ENCODE results near the gene RGPD5. TPM values are rescaled to one million over a fixed set of nuclear protein-coding genes. Genes with fewer than 3 reads are reported as not detected.
"Not testable (repeated sequence)": the region's sequence is repeated elsewhere in the genome, so short reads cannot be mapped to it uniquely, and the experiment has no call there.

Gene RGPD5
- total RNA-seq: 10 to 100 TPM; 36.7 to 43.1 TPM

DNA sequence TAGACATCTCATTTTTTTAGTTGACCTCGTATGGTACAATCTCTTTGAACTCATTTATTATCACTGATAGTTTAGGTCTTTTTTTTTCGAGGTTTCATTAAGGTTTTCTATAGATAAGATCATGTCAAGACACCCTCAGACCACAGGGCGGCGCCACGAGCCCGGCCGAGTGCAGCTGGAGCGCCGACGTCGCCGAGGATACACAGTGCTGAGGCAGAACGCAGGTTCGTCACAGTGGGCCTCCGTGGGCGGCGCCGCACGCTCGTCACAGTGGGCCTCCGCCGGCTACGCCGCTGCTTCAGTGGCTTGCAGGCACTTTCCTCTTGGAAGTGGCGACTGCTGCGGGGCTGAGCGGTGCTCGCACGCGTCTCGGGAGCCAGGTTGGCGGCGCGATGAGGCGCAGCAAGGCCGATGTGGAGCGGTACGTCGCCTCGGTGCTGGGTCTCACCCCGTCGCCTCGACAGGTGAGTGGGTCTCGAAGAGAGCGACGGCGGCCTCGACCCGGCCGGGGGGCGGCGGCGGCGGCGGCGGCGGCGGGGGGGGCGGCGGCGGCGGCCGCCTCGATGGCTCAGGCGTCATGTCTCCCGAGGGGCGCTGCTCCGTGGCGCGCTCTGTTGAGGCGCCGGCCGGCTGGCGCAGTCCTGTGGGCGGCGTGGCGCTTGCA lies at the start of gene RGPD5:
Gene RGPD5 (plus strand): TSS at position 232 of the 664 bp plus-strand sequence. CDS start 161 bp downstream, at position 393.
- POLR2A ChIA-PET, DNase-seq, H3K4me3 Mint-ChIP-seq: not testable (repeated sequence)

DNA sequence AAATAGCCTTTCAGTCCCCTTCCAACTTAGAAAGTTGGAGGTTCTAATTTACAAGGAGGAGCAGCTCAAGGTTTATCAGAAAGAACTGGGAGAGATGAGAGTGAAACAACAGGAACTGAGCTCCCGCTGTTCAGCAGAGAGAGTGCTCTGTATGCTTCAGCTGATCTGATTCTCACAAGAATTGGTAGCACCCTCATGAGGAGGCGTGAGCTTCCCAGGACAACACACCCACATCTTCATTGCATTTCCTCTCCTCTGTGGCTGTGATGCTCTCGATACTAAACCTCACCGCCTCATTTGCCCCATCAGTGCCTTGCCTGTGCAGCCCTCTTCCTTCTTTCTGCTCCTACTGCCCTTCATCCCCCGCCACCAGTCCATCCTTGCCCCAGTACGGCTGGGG lies 42.5 kb upstream of the RGPD5 start:
- not testable (repeated sequence) for DNase-seq

More for the DNA sequence above, at the start of gene RGPD5:
- peak; percentile 100 for ATAC-seq (ENCODE audit: low read depth)
- not testable (repeated sequence) for H3K4me1 Mint-ChIP-seq, H3K9me3 Mint-ChIP-seq, H3K27ac Mint-ChIP-seq, H3K27me3 Mint-ChIP-seq, H3K36me3 Mint-ChIP-seq

DNA sequence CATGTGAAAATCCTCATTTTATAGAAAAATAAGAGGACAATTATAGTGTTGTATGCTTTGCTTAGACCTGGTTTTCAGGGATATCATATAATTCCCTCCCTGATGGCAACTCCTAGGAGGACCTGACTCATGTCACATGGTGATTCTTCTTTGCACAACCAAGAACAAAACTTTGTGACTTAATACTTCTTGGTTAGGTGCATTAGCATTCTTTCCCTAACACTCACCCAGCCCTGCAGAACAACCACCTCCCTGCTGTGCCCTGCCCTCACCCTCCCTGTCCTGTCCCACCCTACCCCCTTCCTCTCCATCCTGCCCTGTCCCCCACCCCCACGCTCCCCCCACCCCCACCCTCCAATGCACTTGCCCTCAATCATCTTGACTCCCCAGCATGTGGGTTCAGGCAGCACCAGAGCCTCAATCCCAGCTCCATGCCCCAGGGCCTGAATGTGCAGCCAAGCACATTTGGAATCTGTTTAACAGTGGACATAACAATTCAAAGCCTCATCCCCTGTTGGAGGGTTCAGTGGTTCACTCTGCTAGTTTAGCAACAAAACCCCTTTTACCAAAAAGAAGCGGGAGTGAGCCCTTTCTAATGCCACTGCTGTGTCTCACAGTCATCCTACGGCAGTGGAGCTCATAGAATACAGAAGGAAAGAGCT lies 36.8 kb upstream of the RGPD5 start:
- H3K4me1 Mint-ChIP-seq; H3K27ac Mint-ChIP-seq; H3K36me3 Mint-ChIP-seq; H3K4me3 Mint-ChIP-seq; ATAC-seq (ENCODE audit: low read depth); POLR2A ChIA-PET; H3K27me3 Mint-ChIP-seq; H3K9me3 Mint-ChIP-seq; DNase-seq: not testable (repeated sequence)

More for the DNA sequence above, 42.5 kb upstream of the RGPD5 start:
- H3K9me3 Mint-ChIP-seq; POLR2A ChIA-PET; H3K27me3 Mint-ChIP-seq; ATAC-seq (ENCODE audit: low read depth); H3K4me1 Mint-ChIP-seq; H3K27ac Mint-ChIP-seq; H3K36me3 Mint-ChIP-seq; H3K4me3 Mint-ChIP-seq: not testable (repeated sequence)

DNA sequence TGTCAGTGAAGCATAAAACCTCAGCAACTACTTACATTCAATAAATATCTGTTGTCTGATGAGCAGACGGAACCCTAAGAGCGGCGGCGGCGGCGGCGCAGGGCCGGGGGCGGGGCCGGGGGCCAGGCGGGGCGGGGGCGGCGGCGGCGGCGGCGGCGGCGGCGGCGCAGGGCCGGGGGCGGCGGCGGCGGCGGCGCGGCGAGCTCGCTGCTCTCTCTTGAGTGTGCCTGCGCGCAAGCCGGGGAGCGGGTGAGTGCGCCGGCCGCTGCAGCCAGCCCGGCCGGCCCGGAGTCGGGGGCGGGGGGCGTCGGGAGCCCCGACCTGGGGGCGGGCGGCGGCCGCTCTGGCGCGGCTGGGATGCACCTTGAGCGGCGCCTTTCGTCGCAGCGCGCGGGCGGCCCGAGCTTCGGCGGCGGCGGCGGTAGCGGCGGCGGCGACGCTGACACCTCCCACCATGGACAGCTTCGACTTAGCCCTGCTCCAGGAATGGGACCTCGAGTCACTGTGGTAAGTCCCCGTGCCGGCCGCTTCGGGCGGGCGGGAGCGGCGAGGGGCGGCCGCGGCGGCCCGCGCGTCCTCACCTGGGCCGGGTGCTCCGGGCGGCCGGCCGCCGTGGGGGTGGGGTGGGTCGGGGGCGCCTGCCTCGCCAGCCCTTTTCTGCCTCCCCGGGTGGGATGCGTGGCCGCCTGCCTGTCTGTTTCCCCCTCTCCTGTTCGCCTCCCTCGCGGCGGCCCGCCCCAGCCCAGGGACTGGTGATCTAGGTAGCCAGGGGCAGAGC lies 33.7 kb upstream of the RGPD5 start:
- DNase-seq, H3K4me1 Mint-ChIP-seq, H3K4me3 Mint-ChIP-seq, H3K36me3 Mint-ChIP-seq, H3K27me3 Mint-ChIP-seq, H3K27ac Mint-ChIP-seq, POLR2A ChIA-PET, H3K9me3 Mint-ChIP-seq: not testable (repeated sequence)
- peak; percentile 61 for ATAC-seq (ENCODE audit: low read depth)

DNA sequence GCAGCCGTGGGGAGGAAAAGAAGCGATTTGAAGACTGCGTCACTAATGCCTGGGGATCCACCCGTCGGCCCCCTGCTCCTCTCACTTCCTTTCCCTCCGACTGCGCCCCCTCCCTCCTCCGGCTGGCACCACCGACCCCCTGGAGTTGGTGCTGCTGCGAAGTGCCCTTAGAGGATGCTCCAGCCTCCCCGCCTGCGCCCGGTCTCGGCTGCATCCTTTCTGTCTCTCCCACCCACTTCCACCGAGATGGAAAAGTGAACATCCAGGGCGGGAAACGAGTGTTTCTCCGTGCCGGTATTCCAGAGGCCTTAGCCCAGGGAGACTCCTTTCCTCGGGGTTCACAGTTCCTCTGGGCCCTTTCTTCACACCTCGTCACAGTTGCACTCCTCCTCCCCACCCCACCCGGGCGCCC lies 33.1 kb upstream of the RGPD5 start:
- ATAC-seq (ENCODE audit: low read depth); H3K36me3 Mint-ChIP-seq; H3K4me1 Mint-ChIP-seq; H3K27ac Mint-ChIP-seq; H3K4me3 Mint-ChIP-seq; H3K27me3 Mint-ChIP-seq; DNase-seq; H3K9me3 Mint-ChIP-seq; POLR2A ChIA-PET: not testable (repeated sequence)

DNA sequence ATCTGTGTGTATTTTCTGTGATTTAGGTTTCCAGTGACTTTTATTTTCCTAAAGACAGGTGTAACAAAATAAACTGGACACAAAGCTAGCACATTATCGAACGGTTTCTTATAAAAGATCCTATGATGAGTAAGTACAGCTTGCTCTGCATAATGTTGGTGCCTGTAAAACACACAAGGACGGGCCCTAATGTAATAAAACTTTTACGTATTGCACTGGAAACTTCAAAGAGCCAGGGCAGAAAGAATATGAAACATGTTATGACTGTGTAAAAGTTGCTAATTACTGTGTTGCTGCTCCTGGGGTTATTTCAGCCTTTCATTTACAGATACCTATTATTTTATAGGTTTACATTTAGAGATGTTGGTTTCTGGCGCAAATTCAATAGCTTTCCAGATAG lies 32.1 kb upstream of the RGPD5 start:
- ATAC-seq (ENCODE audit: low read depth); H3K27ac Mint-ChIP-seq; H3K27me3 Mint-ChIP-seq; DNase-seq; H3K9me3 Mint-ChIP-seq; H3K4me1 Mint-ChIP-seq; POLR2A ChIA-PET; H3K36me3 Mint-ChIP-seq; H3K4me3 Mint-ChIP-seq: not testable (repeated sequence)

GRCh38 chr2:109766074-109766473 lies 28.0 kb upstream of the RGPD5 start:
- ATAC-seq (ENCODE audit: low read depth); H3K27ac Mint-ChIP-seq; H3K9me3 Mint-ChIP-seq; H3K27me3 Mint-ChIP-seq; H3K4me3 Mint-ChIP-seq; POLR2A ChIA-PET; DNase-seq; H3K4me1 Mint-ChIP-seq; H3K36me3 Mint-ChIP-seq: not testable (repeated sequence)

- POLR2A ChIA-PET; DNase-seq; H3K27ac Mint-ChIP-seq; H3K4me1 Mint-ChIP-seq; H3K27me3 Mint-ChIP-seq; H3K36me3 Mint-ChIP-seq; H3K4me3 Mint-ChIP-seq; H3K9me3 Mint-ChIP-seq; ATAC-seq (ENCODE audit: low read depth): not testable (repeated sequence)
These were observed 27.1 kb upstream of the RGPD5 start for GRCh38 chr2:109766886-109767578.

DNA sequence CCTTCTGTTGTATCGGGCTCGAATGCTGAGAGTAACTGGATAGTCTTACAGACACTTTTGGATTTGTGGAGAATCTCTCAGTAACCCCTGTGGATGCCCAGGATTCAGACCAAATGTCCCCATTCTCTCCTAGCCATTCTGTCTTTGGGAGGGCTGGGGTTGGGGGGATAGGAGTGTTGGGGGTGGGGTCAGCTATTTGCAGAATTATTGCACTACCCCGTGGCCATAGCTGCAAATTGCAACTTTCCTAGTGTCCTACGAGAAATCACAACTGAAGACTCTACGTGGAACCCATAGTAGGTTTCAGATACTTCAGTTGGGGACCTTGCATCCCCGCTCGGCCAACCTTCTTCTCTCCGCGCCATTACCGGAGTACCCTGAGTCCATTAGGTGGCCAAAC lies 25.2 kb upstream of the RGPD5 start:
- POLR2A ChIA-PET; H3K4me1 Mint-ChIP-seq; H3K27me3 Mint-ChIP-seq; H3K4me3 Mint-ChIP-seq; DNase-seq; H3K27ac Mint-ChIP-seq; ATAC-seq (ENCODE audit: low read depth); H3K9me3 Mint-ChIP-seq; H3K36me3 Mint-ChIP-seq: not testable (repeated sequence)

DNA sequence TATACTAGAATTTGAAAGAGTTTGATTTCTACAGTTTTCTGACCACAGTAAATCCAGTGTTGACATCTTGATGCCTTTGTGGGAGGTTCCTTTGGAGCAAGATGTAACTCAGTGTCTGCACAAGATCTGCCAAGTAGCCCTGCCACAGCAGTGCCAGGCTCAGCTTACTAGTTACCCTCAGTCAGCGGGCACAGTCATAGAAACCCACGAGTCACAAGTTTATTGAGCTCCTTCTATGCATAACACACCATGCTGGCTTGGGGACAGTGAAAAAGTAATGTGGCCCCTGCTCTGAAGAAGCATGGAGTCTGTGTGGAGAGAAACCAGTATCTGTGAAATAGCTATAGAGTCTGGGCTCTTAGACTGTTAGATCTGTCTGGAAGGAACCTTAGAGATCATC lies 15.0 kb upstream of the RGPD5 start:
- ATAC-seq (ENCODE audit: low read depth); H3K4me1 Mint-ChIP-seq; POLR2A ChIA-PET; H3K9me3 Mint-ChIP-seq; H3K36me3 Mint-ChIP-seq; H3K27me3 Mint-ChIP-seq; H3K27ac Mint-ChIP-seq; DNase-seq; H3K4me3 Mint-ChIP-seq: not testable (repeated sequence)

DNA sequence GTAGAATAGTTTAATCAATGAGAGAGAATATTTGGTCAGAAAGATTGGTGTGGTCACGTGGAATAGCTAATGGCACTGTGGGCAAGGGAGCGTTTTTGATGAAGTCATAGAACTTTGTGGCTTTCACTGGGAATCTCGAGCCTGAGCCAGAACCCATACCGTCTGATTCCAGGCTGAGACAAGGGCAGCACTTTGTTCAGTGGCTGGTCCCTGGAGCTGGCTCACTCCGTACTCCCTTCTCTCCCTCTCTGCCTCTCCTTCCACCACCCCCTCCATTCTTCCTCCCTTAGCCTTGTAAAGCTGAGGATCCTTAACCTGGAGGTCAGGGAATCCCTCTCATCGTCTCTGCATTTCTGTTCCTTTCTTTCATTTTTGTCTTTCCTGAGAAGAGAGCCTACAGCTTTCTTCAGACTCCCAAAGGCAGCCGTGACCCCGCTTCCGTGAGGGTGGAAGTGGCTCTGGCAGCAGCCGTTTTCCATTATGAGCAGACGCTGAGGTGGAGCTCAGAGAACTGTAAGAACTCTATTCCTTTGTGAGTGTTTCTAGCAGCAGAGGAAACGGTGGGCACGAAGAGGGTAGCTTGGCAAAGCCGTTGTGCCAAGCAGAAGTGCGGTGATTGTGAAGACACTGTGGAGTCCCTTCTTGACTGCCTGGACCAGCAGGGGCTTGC lies 12.8 kb upstream of the RGPD5 start:
- ATAC-seq (ENCODE audit: low read depth); H3K27ac Mint-ChIP-seq; H3K9me3 Mint-ChIP-seq; H3K36me3 Mint-ChIP-seq; DNase-seq; POLR2A ChIA-PET; H3K4me3 Mint-ChIP-seq; H3K27me3 Mint-ChIP-seq; H3K4me1 Mint-ChIP-seq: not testable (repeated sequence)

GRCh38 chr2:109782446-109782993 lies 11.6 kb upstream of the RGPD5 start:
- POLR2A ChIA-PET; H3K27me3 Mint-ChIP-seq; H3K9me3 Mint-ChIP-seq; H3K4me1 Mint-ChIP-seq; DNase-seq; ATAC-seq (ENCODE audit: low read depth); H3K4me3 Mint-ChIP-seq; H3K27ac Mint-ChIP-seq; H3K36me3 Mint-ChIP-seq: not testable (repeated sequence)

Data from activated naive CD8-positive, alpha-beta T cell treated with anti-CD3 and anti-CD28 coated beads, Interleukin-2, amount 10 ng/mL, durations not matched to agents 7 days and 5 days (primary cell).